HG03175 (cell line): Measurements from ENCODE around the gene DBX1.
"Not testable (repeated sequence)": the region's sequence is repeated elsewhere in the genome, so short reads cannot be mapped to it uniquely, and the experiment has no call there.

ENCODE experiments used
- ATAC-seq: cut with Tn5 transposase; IDR thresholded peaks from one replicate; pipeline ENCODE4 v1.9.1; 2021; ENCODE audit warnings: mild to moderate bottlenecking, moderate library complexity; ENCODE audit not compliant: unreplicated experiment

Gene DBX1

GRCh38 chr11:20161923-20162744, 1.9 kb upstream of the DBX1 start:
- ATAC-seq, result no peak

- ATAC-seq, result no peak
These were observed 1.1 kb upstream of the DBX1 start for GRCh38 chr11:20161230-20161918.

- ATAC-seq, result no peak
These were observed 551 bp downstream of the DBX1 start for GRCh38 chr11:20159466-20160381.

- ATAC-seq, result no peak
These were observed 1.5 kb downstream of the DBX1 start for GRCh38 chr11:20158597-20159257.

GRCh38 chr11:20157728-20158127, 2.5 kb downstream of the DBX1 start:
- no peak for ATAC-seq

GRCh38 chr11:20156876-20157613, 3.2 kb downstream of the DBX1 start:
- ATAC-seq, result no peak

GRCh38 chr11:20156280-20156875, 3.9 kb downstream of the DBX1 start:
- ATAC-seq, result no peak

- ATAC-seq, result no peak
These were observed 4.5 kb downstream of the DBX1 start for GRCh38 chr11:20155683-20156279.

- no peak for ATAC-seq
These were observed 5.9 kb downstream of the DBX1 start for GRCh38 chr11:20154381-20154780.

GRCh38 chr11:20138707-20139106, 21.6 kb downstream of the DBX1 start:
- ATAC-seq, result no peak

- no peak for ATAC-seq
These were observed 22.6 kb downstream of the DBX1 start for GRCh38 chr11:20137637-20138036.

- no peak for ATAC-seq
These were observed 25.1 kb downstream of the DBX1 start for GRCh38 chr11:20134991-20135736.

- ATAC-seq, result no peak
These were observed 27.6 kb downstream of the DBX1 start for GRCh38 chr11:20132667-20133039.

GRCh38 chr11:20131788-20132666, 28.2 kb downstream of the DBX1 start:
- ATAC-seq, result no peak

GRCh38 chr11:20129665-20130064, 30.6 kb downstream of the DBX1 start:
- no peak for ATAC-seq

GRCh38 chr11:20128528-20128825, 31.8 kb downstream of the DBX1 start:
- ATAC-seq, result not testable (repeated sequence)

GRCh38 chr11:20127671-20128527, 32.4 kb downstream of the DBX1 start:
- no peak for ATAC-seq
